Liver (tissue), 9 donors: ENCODE data around the gene CUZD1. TPM values are rescaled to one million over a fixed set of nuclear protein-coding genes. Genes with fewer than 3 reads are reported as not detected.

Experiments used
- DNase-seq: peaks from one replicate; pipeline ENCODE4 v3.0.0-alpha.2; 2017; ENCODE audit warnings: low spot score
- H3K27ac ChIP-seq, 2 donors: one replicate each; pipeline ENCODE4 v1.7.0; 2013; ENCODE audit warnings: inconsistent platforms in 2 of 2, low read length in 2 of 2, control low read depth in 1 of 2, low read depth in 1 of 2, mild to moderate bottlenecking in 1 of 2
- H3K27me3 ChIP-seq, 4 donors: one replicate each; pipeline versions ENCODE4 v1.6.1 to v1.7.0; 2013; ENCODE audit warnings: low read length in 3 of 4, inconsistent platforms in 1 of 4, mild to moderate bottlenecking in 1 of 4, moderate library complexity in 1 of 4; ENCODE audit not compliant: control insufficient read depth in 4 of 4, insufficient read depth in 4 of 4
- H3K36me3 ChIP-seq, 4 donors: one replicate each; pipeline versions ENCODE4 v1.6.1 to v1.7.0; 2013; ENCODE audit warnings: low read length in 3 of 4, mild to moderate bottlenecking in 3 of 4, low read depth in 1 of 4, moderate library complexity in 1 of 4; ENCODE audit not compliant: control insufficient read depth in 4 of 4, insufficient read depth in 3 of 4
- H3K4me1 ChIP-seq, 4 donors: one replicate each; pipeline versions ENCODE4 v1.6.1 to v1.7.0; 2013; ENCODE audit warnings: low read length in 3 of 4, mild to moderate bottlenecking in 3 of 4, moderate library complexity in 1 of 4; ENCODE audit not compliant: control insufficient read depth in 4 of 4, insufficient read depth in 4 of 4
- H3K4me3 ChIP-seq, 3 donors: one replicate each; pipeline versions ENCODE4 v1.6.1 to v1.7.0; 2013; ENCODE audit warnings: low read length in 3 of 3, control low read depth in 1 of 3, low read depth in 1 of 3, mild to moderate bottlenecking in 1 of 3
- H3K9ac ChIP-seq, 2 donors: one replicate each; pipeline ENCODE4 v1.7.0; 2013; ENCODE audit warnings: low read length in 2 of 2, mild to moderate bottlenecking in 2 of 2, moderate library complexity in 2 of 2, control low read depth in 1 of 2, low read depth in 1 of 2
- H3K9me3 ChIP-seq, 4 donors: one replicate each; pipeline versions ENCODE4 v1.6.1 to v1.7.0; 2013; ENCODE audit warnings: low read length in 3 of 4; ENCODE audit not compliant: control insufficient read depth in 4 of 4
- CTCF ChIP-seq: fragments of 150-350 bp; IDR thresholded peaks from 2 replicates; pipeline ENCODE4 v1.5.1; 2017; ENCODE audit warnings: improper control_type of control experiment, low read depth, low read length; ENCODE audit not compliant: missing input control
- FOXA1 ChIP-seq: IDR thresholded peaks from 2 replicates; pipeline ENCODE4 v1.6.1; 2016; ENCODE audit warnings: antibody characterized with exemption
- HNF4G ChIP-seq: IDR thresholded peaks from 2 replicates; pipeline ENCODE4 v1.6.1; 2016; ENCODE audit warnings: antibody characterized with exemption
- JUND ChIP-seq, 2 donors: IDR thresholded peaks; 2 replicates each; pipeline ENCODE4 v1.6.1; 2016; ENCODE audit warnings: antibody characterized with exemption in 2 of 2
- NR2F2 ChIP-seq: IDR thresholded peaks from 2 replicates; pipeline ENCODE4 v1.6.1; 2016; ENCODE audit warnings: antibody characterized with exemption
- RAD21 ChIP-seq, 2 donors: IDR thresholded peaks; 2 replicates each; pipeline ENCODE4 v1.6.1; 2016; ENCODE audit warnings: antibody characterized with exemption in 2 of 2, mild to moderate bottlenecking in 2 of 2
- RXRA ChIP-seq, 2 donors: IDR thresholded peaks; 2 replicates each; pipeline ENCODE4 v1.6.1; 2017 to 2018; ENCODE audit warnings: antibody characterized with exemption in 2 of 2, mild to moderate bottlenecking in 1 of 2
- SP1 ChIP-seq: IDR thresholded peaks from 2 replicates; pipeline ENCODE4 v1.6.1; 2018; ENCODE audit warnings: antibody characterized with exemption, mild to moderate bottlenecking
- WGBS: extraction: QIAGEN DNeasy Blood & Tissue Kit; methylation state at CpG from one replicate; pipeline ENCODE4 v1.1.7; 2013; 5-methylcytosine and 5-hydroxymethylcytosine counted together
- polyA plus RNA-seq, 2 donors: library from polyadenylated mRNA; stranded (reverse) in 1 of 2; unstranded in 1 of 2; fragments of 200-250 nt in 1 of 2; fragments of >200 nt in 1 of 2; fragmentation: Nextera tagmentation in 1 of 2; extraction: Ambion mirVana in 1 of 2; gene quantifications; one replicate each; pipeline versions ENCODE4 v1.2.1 to v1.2.3, GENCODE V29; 2013 to 2015
- total RNA-seq, 2 donors: library from RNA; depleted of rRNA; stranded (reverse); fragments of >200 nt; gene quantifications; one replicate each; pipeline ENCODE4 v1.2.3, GENCODE V29; 2014
- TF ChIP-seq, protein P1 (sequence below): IDR thresholded peaks from 2 replicates; pipeline ENCODE4 v1.6.1; 2016; ENCODE audit warnings: antibody characterized with exemption
- TF ChIP-seq, protein P2 (sequence below): IDR thresholded peaks from 2 replicates; pipeline ENCODE4 v1.6.1; 2016; ENCODE audit warnings: antibody characterized with exemption, mild to moderate bottlenecking
- TF ChIP-seq, protein P3 (sequence below): IDR thresholded peaks from 2 replicates; pipeline ENCODE4 v1.6.1; 2016; ENCODE audit warnings: antibody characterized with exemption
- donor health status: healthy.
- donor health status: healthy.
- donor health status: healthy.
- donor health status: healthy.
- donor health status: healthy.

Gene CUZD1
- total and polyA plus RNA-seq, 4 donors: 0.03 to 0.17 (median 0.10) TPM

GRCh38 chr10:122786269-122786668, 59.4 kb downstream of the CUZD1 start:
- Histone ChIP-seq H3K9ac (no peak overlapping the region), H3K27me3 (peaks cover 0 to 13% (median 0%) of the 10 kb centered on the region in 4 donors), H3K4me1 (no peaks in the 10 kb centered on the region), H3K4me3 (no peak overlapping the region), H3K9me3 (peaks cover 0 to 1% (median 0%) of the 10 kb centered on the region in 4 donors), H3K27ac (no peak overlapping the region), H3K36me3 (no peaks in the 10 kb centered on the region)
- DNase-seq: no peak
- TF ChIP-seq, protein P1, sequence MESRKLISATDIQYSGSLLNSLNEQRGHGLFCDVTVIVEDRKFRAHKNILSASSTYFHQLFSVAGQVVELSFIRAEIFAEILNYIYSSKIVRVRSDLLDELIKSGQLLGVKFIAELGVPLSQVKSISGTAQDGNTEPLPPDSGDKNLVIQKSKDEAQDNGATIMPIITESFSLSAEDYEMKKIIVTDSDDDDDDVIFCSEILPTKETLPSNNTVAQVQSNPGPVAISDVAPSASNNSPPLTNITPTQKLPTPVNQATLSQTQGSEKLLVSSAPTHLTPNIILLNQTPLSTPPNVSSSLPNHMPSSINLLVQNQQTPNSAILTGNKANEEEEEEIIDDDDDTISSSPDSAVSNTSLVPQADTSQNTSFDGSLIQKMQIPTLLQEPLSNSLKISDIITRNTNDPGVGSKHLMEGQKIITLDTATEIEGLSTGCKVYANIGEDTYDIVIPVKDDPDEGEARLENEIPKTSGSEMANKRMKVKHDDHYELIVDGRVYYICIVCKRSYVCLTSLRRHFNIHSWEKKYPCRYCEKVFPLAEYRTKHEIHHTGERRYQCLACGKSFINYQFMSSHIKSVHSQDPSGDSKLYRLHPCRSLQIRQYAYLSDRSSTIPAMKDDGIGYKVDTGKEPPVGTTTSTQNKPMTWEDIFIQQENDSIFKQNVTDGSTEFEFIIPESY: no peak
- TF ChIP-seq HNF4G: no peak
- TF ChIP-seq, protein P2, sequence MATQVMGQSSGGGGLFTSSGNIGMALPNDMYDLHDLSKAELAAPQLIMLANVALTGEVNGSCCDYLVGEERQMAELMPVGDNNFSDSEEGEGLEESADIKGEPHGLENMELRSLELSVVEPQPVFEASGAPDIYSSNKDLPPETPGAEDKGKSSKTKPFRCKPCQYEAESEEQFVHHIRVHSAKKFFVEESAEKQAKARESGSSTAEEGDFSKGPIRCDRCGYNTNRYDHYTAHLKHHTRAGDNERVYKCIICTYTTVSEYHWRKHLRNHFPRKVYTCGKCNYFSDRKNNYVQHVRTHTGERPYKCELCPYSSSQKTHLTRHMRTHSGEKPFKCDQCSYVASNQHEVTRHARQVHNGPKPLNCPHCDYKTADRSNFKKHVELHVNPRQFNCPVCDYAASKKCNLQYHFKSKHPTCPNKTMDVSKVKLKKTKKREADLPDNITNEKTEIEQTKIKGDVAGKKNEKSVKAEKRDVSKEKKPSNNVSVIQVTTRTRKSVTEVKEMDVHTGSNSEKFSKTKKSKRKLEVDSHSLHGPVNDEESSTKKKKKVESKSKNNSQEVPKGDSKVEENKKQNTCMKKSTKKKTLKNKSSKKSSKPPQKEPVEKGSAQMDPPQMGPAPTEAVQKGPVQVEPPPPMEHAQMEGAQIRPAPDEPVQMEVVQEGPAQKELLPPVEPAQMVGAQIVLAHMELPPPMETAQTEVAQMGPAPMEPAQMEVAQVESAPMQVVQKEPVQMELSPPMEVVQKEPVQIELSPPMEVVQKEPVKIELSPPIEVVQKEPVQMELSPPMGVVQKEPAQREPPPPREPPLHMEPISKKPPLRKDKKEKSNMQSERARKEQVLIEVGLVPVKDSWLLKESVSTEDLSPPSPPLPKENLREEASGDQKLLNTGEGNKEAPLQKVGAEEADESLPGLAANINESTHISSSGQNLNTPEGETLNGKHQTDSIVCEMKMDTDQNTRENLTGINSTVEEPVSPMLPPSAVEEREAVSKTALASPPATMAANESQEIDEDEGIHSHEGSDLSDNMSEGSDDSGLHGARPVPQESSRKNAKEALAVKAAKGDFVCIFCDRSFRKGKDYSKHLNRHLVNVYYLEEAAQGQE: peak; percentile 97
- WGBS: 13% methylated on average over 3 of the region's 3 CpGs

DNA sequence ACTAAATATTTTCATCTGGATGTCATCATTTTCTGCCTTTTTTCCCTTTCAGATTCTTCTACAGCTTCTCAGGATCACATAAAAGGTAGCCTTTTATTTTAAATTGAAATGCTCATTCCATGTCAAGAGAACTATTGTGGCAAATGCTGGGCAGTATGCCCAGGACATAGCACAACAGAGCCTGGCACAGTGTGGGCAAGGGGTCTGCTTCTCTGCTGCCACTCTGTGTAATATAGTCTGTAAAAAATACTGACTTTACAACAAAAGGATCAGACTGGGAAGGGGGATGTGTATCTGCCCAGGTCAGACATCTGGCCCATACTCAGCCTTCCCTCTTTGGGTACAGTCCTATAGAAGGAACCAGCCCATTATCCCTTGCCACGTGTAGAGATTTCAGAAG, 62.7 kb downstream of the CUZD1 start:
- Histone ChIP-seq H3K27me3 (peaks cover 0 to 5% (median 0%) of the 10 kb centered on the region in 4 donors), H3K4me1 (no peaks in the 10 kb centered on the region), H3K4me3 (no peak overlapping the region), H3K9me3 (peaks cover 0 to 1% (median 0%) of the 10 kb centered on the region in 4 donors), H3K9ac (no peak overlapping the region), H3K36me3 (no peaks in the 10 kb centered on the region), H3K27ac (no peak overlapping the region)
- no peak for TF ChIP-seq SP1
- TF ChIP-seq, protein P1: no peak
- no peak for TF ChIP-seq RAD21 (IDR thresholded peaks at IDR 0.05)
- TF ChIP-seq CTCF: no peak
- TF ChIP-seq HNF4G: no peak
- TF ChIP-seq, protein P3, sequence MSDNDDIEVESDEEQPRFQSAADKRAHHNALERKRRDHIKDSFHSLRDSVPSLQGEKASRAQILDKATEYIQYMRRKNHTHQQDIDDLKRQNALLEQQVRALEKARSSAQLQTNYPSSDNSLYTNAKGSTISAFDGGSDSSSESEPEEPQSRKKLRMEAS: no peak
- TF ChIP-seq FOXA1: no peak
- TF ChIP-seq NR2F2: no peak
- no peak for TF ChIP-seq RXRA (IDR thresholded peaks at IDR 0.05)
- no peak for TF ChIP-seq JUND (IDR thresholded peaks at IDR 0.05)
- no peak for DNase-seq
- WGBS: 51% methylated on average over 1 of the region's 1 CpG

Other genes with a start within 250 kb of the CUZD1 start
- gene C10orf120, start 146.0 kb downstream of the CUZD1 start, total RNA-seq: not detected
- not detected for gene C10orf120, start 146.0 kb downstream of the CUZD1 start, polyA plus RNA-seq
- 1 to 10 TPM in 1 of 2 donors, under 1 TPM in 1; 0.84 to 2.0 TPM for gene FAM24B, start 33.7 kb upstream of the CUZD1 start, total RNA-seq
- gene FAM24B, start 33.7 kb upstream of the CUZD1 start, polyA plus RNA-seq: under 1 TPM in 1 of 2 donors, not detected in 1; 0.21 TPM
- not detected for gene FAM24A, start 64.8 kb upstream of the CUZD1 start, total RNA-seq
- gene FAM24A, start 64.8 kb upstream of the CUZD1 start, polyA plus RNA-seq: not detected
- 1 to 10 TPM; 4.3 to 8.4 TPM for gene C10orf88, start 108.4 kb upstream of the CUZD1 start, total RNA-seq
- 1 to 10 TPM; 2.2 to 3.0 TPM for gene C10orf88, start 108.4 kb upstream of the CUZD1 start, polyA plus RNA-seq
- gene PSTK, start 134.5 kb upstream of the CUZD1 start, total RNA-seq: 1 to 10 TPM; 2.3 to 4.6 TPM
- gene PSTK, start 134.5 kb upstream of the CUZD1 start, polyA plus RNA-seq: 1 to 10 TPM; 2.4 to 5.1 TPM
- gene IKZF5, start 162.9 kb upstream of the CUZD1 start, total RNA-seq: 1 to 10 TPM; 6.4 to 7.9 TPM
- 1 to 10 TPM; 5.0 to 9.4 TPM for gene IKZF5, start 162.9 kb upstream of the CUZD1 start, polyA plus RNA-seq
- 100 to 1,000 TPM in 1 of 2 donors, 10 to 100 TPM in 1; 97.9 to 164 TPM for gene ACADSB, start 163.1 kb upstream of the CUZD1 start, total RNA-seq
- gene ACADSB, start 163.1 kb upstream of the CUZD1 start, polyA plus RNA-seq: 100 to 1,000 TPM; 103 to 118 TPM